Activated CD8-positive, alpha-beta memory T cell treated with anti-CD3 and anti-CD28 coated beads for 24 hours (primary cell): ENCODE measurements around the gene GNAQ.

ENCODE experiments used
- DNase-seq: peaks from one replicate; pipeline ENCODE4 v3.0.0-alpha.2; 2020

GNAQ gene

DNA sequence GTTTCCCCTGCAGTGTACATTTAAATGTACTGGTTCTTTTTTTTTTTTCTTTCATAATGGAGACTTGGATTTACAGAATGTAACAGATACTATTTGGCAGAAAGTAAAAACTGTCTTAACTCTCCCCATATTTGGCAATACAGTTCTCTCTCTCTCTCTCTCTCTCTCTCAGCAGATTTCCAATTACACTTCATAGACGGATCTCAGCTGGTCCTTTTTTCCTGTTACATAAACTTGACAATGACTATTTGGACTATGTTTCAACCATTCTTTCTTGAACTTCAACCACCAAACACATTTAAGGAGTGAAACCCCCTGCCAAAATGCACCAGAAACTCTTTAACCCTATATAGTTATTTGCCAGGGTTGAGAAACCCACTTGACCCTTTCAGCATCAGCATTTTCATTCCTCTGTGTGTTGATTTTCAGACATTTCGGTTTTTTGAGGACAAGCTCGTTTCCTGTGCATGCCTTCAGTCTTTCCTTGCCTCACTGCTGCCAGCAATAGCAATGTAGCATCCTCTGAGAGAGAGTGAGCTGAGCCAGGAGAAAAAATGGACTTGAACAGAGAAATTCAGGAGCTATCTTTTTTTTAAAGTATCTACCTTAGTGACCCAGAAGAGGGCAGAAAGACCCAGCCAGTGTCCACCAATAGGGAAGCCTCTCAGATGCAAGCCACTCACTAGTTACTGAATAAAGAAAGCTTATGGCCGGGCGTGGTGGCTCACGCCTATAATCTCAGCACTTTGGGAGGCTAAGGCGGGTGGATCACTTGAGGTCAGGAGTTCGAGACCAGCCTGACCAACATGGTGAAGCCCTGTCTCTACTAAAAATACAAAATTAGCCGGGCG is 357.4 kb downstream of the GNAQ start:
- DNase-seq = no peak

DNA sequence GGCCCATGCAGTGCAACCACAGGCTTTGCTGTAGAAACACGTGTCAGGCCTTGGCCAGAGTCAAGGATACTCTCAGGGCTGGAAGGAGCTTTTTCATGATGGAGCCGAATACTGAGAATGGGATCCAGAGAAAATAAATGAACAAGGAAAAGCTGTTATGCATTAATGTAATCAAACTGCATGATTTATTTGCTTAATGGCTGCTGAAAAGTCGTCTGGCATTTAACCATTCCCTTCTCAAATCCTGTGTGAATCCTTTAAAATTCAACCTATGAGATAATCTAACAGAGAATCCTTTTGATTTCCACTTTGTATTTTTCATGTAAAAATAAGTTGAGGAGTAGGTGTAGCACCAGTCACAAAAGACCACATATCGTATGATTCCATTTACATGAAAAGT is 359.4 kb downstream of the GNAQ start:
- DNase-seq = no peak

DNA sequence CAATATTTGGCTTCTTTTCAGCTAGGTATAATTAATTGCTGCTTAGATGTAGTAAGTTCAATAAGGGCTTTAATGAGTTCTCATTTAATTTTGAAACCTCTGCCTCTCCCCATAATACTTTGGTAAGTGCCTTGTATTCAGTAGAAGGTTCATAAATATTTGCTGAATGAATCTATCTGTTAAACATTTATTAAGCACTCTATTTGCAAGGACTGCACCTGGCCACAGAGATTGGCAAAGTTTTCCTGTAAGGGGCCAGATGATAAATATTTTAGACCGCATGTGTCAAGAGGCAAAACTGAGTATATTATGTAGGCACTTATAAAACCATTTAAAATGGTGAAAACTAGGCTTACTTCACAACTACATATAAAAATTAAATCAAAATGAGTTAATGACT is 364.5 kb downstream of the GNAQ start:
- DNase-seq = no peak
